CD14-positive monocyte (primary cell): ENCODE results near the gene CASP10. TPM values are rescaled to one million over a fixed set of nuclear protein-coding genes. Genes with fewer than 3 reads are reported as not detected.
A peak's percentile ranks its signal among the peaks of the same experiment; 100 is the strongest.
"Not testable (repeated sequence)": the region's sequence is repeated elsewhere in the genome, so short reads cannot be mapped to it uniquely, and the experiment has no call there.

Experiments used
- DNase-seq, 3 donors: peaks; one replicate each; pipeline ENCODE4 v3.0.0-alpha.2; 2011 to 2022
- H2AFZ ChIP-seq: 2 replicates; pipeline ENCODE4 v1.6.0; 2012; ENCODE audit warnings: mild to moderate bottlenecking, low read depth, low read length, inconsistent platforms; ENCODE audit not compliant: insufficient read depth, poor library complexity, severe bottlenecking
- H3K27ac ChIP-seq, 2 donors: 1 replicate in 1 of 2; 2 replicates in 1 of 2; pipeline ENCODE4 v1.5.1; 2012 to 2013; ENCODE audit warnings: low read length in 2 of 2, control low read depth in 1 of 2, inconsistent platforms in 1 of 2, low read depth in 1 of 2, mild to moderate bottlenecking in 1 of 2
- H3K27me3 ChIP-seq, 2 donors: one replicate each; pipeline versions ENCODE4 v1.6.0 to v1.6.1; 2011 to 2013; ENCODE audit warnings: low read length in 2 of 2; ENCODE audit not compliant: control insufficient read depth in 2 of 2, insufficient read depth in 2 of 2
- H3K36me3 ChIP-seq, 2 donors: replicated peaks in 1 of 2; 1 replicate in 1 of 2; 2 replicates in 1 of 2; pipeline versions ENCODE4 v1.5.1 to v1.6.1; 2012 to 2013; ENCODE audit warnings: low read length in 2 of 2, control low read depth in 1 of 2, inconsistent platforms in 1 of 2, mild to moderate bottlenecking in 1 of 2; ENCODE audit not compliant: insufficient read depth in 2 of 2, control insufficient read depth in 1 of 2
- H3K4me1 ChIP-seq, 2 donors: 1 replicate in 1 of 2; 2 replicates in 1 of 2; pipeline versions ENCODE4 v1.5.1 to v1.6.1; 2012 to 2013; ENCODE audit warnings: low read length in 2 of 2, control low read depth in 1 of 2, inconsistent platforms in 1 of 2, mild to moderate bottlenecking in 1 of 2, moderate library complexity in 1 of 2; ENCODE audit not compliant: insufficient read depth in 2 of 2, control insufficient read depth in 1 of 2
- H3K4me2 ChIP-seq: replicated peaks from 2 replicates; pipeline ENCODE3; 2012; ENCODE audit warnings: low read length, moderate library complexity, mild to moderate bottlenecking; ENCODE audit not compliant: poor library complexity, severe bottlenecking; ENCODE audit errors: extremely low read depth
- H3K4me3 ChIP-seq, 3 experiments: fragments of 200-600 bp in 1 of 3; sonication (generic) in 1 of 3; replicated peaks in 1 of 3; 1 replicate in 2 of 3; 2 replicates in 1 of 3; pipeline ENCODE4 v1.5.1; 2011 to 2013; ENCODE audit warnings: low read length in 3 of 3, mild to moderate bottlenecking in 3 of 3, control low read depth in 2 of 3, low read depth in 2 of 3, inconsistent platforms in 1 of 3, moderate library complexity in 1 of 3
- H3K79me2 ChIP-seq: 2 replicates; pipeline ENCODE4 v1.6.0; 2012; ENCODE audit warnings: mild to moderate bottlenecking, control low read depth, inconsistent platforms, low read length, moderate library complexity; ENCODE audit not compliant: insufficient read depth
- H3K9ac ChIP-seq: 2 replicates; pipeline ENCODE4 v1.6.0; 2017; ENCODE audit warnings: low read length, mild to moderate bottlenecking; ENCODE audit not compliant: insufficient read depth, poor library complexity, severe bottlenecking
- H3K9me3 ChIP-seq, 2 donors: replicated peaks in 1 of 2; 1 replicate in 1 of 2; 2 replicates in 1 of 2; pipeline versions ENCODE4 v1.5.1 to v1.6.1; 2012 to 2013; ENCODE audit warnings: low read length in 2 of 2, control low read depth in 1 of 2; ENCODE audit not compliant: control insufficient read depth in 1 of 2, insufficient read depth in 1 of 2
- H4K20me1 ChIP-seq: 2 replicates; pipeline ENCODE4 v1.6.0; 2012; ENCODE audit warnings: mild to moderate bottlenecking, low read length, control low read depth, moderate library complexity; ENCODE audit not compliant: insufficient read depth
- H3K27ac Mint-ChIP-seq, 7 donors: one replicate each; pipeline ENCODE4 v1.8.0; 2020; ENCODE audit warnings: mild to moderate bottlenecking in 7 of 7, mixed read lengths in 7 of 7, moderate library complexity in 6 of 7, inconsistent platforms in 2 of 7
- H3K27me3 Mint-ChIP-seq, 3 donors: one replicate each; pipeline ENCODE4 v1.8.0; 2021 to 2022; ENCODE audit warnings: low read depth in 3 of 3, mild to moderate bottlenecking in 3 of 3, mixed read lengths in 3 of 3, moderate library complexity in 3 of 3, inconsistent platforms in 1 of 3
- H3K36me3 Mint-ChIP-seq, 2 donors: one replicate each; pipeline ENCODE4 v1.8.0; 2020; ENCODE audit warnings: mixed read lengths in 2 of 2, inconsistent platforms in 1 of 2, mild to moderate bottlenecking in 1 of 2
- H3K4me1 Mint-ChIP-seq: one replicate; pipeline ENCODE4 v1.8.0; 2020; ENCODE audit warnings: mild to moderate bottlenecking, mixed read lengths
- H3K4me3 Mint-ChIP-seq, 2 donors: one replicate each; pipeline ENCODE4 v1.8.0; 2020; ENCODE audit warnings: mild to moderate bottlenecking in 2 of 2, mixed read lengths in 2 of 2, moderate library complexity in 1 of 2
- H3K9me3 Mint-ChIP-seq, 7 donors: one replicate each; pipeline ENCODE4 v1.8.0; 2020 to 2022; ENCODE audit warnings: mixed read lengths in 7 of 7, mild to moderate bottlenecking in 6 of 7, moderate library complexity in 6 of 7, inconsistent platforms in 2 of 7
- WGBS: methylation state at CpG from one replicate; pipeline ENCODE4 v1.1.5; 2013; ENCODE audit warnings: missing lambda C conversion rate; ENCODE audit not compliant: insufficient coverage; 5-methylcytosine and 5-hydroxymethylcytosine counted together
- intact Hi-C, 2 donors: fragments of 100-400 bp; cut with micrococcal nuclease; formaldehyde crosslinking; loops; one replicate each; pipeline versions ENCODE4 v1.15.0 to v1.15.1; 2023
- polyA plus RNA-seq, 3 donors: library from polyadenylated mRNA; depleted of rRNA in 1 of 3; unstranded in 2 of 3; stranded (reverse) in 1 of 3; fragments of 300-500 nt in 2 of 3; fragments of >200 nt in 1 of 3; fragmentation: Illumina TruSeq in 2 of 3; gene quantifications; 1 replicate in 2 of 3; 2 replicates in 1 of 3; pipeline ENCODE4 v1.2.3, GENCODE V29; 2012 to 2021
- TF ChIP-seq, protein P1 (sequence below): fragments of 200-600 bp; IDR thresholded peaks from one replicate; pipeline ENCODE4 v1.8.0; 2022; ENCODE audit warnings: antibody characterized with exemption, mild to moderate bottlenecking

Gene CASP10
- polyA plus RNA-seq, 3 donors = 17.7 to 23.3 (median 18.9) TPM

DNA sequence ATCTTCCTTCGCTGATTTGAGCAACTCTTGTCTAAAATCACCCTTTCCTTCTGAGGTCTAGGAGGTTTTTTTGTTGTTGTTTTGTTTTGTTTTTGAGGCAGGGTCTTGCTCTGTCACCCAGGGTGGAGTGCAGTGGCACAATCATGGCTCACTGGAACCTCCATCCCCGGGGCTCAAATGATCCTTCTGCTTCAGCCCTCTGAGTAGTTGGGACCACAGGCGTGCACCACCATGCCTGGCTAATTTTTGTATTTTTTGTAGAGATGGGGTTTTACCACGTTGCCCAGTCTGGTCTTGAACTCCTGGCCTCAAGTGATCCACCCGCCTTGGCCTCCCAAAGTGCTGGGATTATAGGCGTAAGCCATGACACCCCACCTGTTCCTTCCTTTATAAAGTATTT is 1.3 kb downstream of the CASP10 start:
- Histone ChIP-seq H3K4me2 (peak overlapping the region; percentile 76), H3K4me3 (peak overlapping the region; percentile 76 to 99 (median 88)), H4K20me1 (peaks cover 50% of the 10 kb centered on the region), H3K79me2 (peaks cover 66% of the 10 kb centered on the region), H3K9ac (peak overlapping the region; percentile 61), H3K4me1 (peaks cover 28 to 58% of the 10 kb centered on the region in 2 donors), H3K36me3 (peaks cover 23 to 41% of the 10 kb centered on the region in 2 donors), H3K27ac (peak overlapping the region in 1 of 2 donors; percentile 80)
- not testable (repeated sequence) for H3K27me3 ChIP-seq, DNase-seq, H2AFZ ChIP-seq, H3K9me3 ChIP-seq, H3K9me3 Mint-ChIP-seq, H3K27me3 Mint-ChIP-seq
- Mint-ChIP-seq H3K4me3 (peak overlapping the region; percentile 83 to 95), H3K27ac (peak overlapping the region; percentile 78 to 92 (median 85)), H3K36me3 (peaks cover 32 to 40% of the 10 kb centered on the region in 2 donors), H3K4me1 (peaks cover 58% of the 10 kb centered on the region)
- WGBS = 0% methylated on average over 1 of the region's 6 CpGs
- intact Hi-C loops = loop anchor here (5.0 to 10.0 kb wide), 3 partner anchors 48 to 219 kb away; partner anchors contain the start of genes HYCC2 (in 1 of the 2), NDUFB3 (in 1 of the 2) and ORC2 (in 1 of the 2)

DNA sequence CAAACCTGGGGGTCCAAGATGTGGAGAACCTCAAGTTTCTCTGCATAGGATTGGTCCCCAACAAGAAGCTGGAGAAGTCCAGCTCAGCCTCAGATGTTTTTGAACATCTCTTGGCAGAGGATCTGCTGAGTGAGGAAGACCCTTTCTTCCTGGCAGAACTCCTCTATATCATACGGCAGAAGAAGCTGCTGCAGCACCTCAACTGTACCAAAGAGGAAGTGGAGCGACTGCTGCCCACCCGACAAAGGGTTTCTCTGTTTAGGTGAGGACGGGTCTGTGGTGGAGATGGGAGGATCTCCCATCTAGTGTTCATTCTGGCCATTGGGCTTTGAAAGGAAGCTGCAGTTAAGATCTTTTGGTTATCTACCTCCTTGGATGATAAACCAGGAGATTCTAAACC is 2.9 kb downstream of the CASP10 start:
- no peak overlapping the region for H3K9ac ChIP-seq
- peaks cover 22 to 51% of the 10 kb centered on the region in 2 donors for H3K4me1 ChIP-seq
- intact Hi-C loops = loop anchor here in 1 of 2 donors (10.0 kb wide), 1 partner anchor 221 kb away; the partner anchor contains the start of gene ORC2
- Mint-ChIP-seq H3K36me3 (peaks cover 42 to 52% of the 10 kb centered on the region in 2 donors), H3K27me3 (no peaks in the 10 kb centered on the region), H3K4me1 (peaks cover 55% of the 10 kb centered on the region), H3K9me3 (no peaks in the 10 kb centered on the region), H3K4me3 (peak overlapping the region; percentile 39 to 95), H3K27ac (peak overlapping the region in 4 of 7 donors; percentile 18 to 81 (median 60))
- H2AFZ ChIP-seq = no peak overlapping the region
- no peaks in the 10 kb centered on the region for H3K27me3 ChIP-seq
- H3K27ac ChIP-seq = peak overlapping the region in 1 of 2 donors; percentile 43
- H3K4me2 ChIP-seq = peak overlapping the region; percentile 76
- H3K36me3 ChIP-seq = peaks cover 37 to 53% of the 10 kb centered on the region in 2 donors
- TF ChIP-seq, protein P1, sequence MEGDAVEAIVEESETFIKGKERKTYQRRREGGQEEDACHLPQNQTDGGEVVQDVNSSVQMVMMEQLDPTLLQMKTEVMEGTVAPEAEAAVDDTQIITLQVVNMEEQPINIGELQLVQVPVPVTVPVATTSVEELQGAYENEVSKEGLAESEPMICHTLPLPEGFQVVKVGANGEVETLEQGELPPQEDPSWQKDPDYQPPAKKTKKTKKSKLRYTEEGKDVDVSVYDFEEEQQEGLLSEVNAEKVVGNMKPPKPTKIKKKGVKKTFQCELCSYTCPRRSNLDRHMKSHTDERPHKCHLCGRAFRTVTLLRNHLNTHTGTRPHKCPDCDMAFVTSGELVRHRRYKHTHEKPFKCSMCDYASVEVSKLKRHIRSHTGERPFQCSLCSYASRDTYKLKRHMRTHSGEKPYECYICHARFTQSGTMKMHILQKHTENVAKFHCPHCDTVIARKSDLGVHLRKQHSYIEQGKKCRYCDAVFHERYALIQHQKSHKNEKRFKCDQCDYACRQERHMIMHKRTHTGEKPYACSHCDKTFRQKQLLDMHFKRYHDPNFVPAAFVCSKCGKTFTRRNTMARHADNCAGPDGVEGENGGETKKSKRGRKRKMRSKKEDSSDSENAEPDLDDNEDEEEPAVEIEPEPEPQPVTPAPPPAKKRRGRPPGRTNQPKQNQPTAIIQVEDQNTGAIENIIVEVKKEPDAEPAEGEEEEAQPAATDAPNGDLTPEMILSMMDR = no peak
- peaks cover 63% of the 10 kb centered on the region for H4K20me1 ChIP-seq
- peak overlapping the region in 1 of 3 experiments; percentile 88 for H3K4me3 ChIP-seq
- peak in 1 of 3 donors; percentile 21 for DNase-seq
- WGBS = 0% methylated on average over 3 of the region's 4 CpGs
- H3K9me3 ChIP-seq = no peaks in the 10 kb centered on the region
- H3K79me2 ChIP-seq = peaks cover 79% of the 10 kb centered on the region
